ENCODE data around the gene ACCSL.
A peak's percentile ranks its signal among the peaks of the same experiment; 100 is the strongest.

Gene ACCSL

DNA sequence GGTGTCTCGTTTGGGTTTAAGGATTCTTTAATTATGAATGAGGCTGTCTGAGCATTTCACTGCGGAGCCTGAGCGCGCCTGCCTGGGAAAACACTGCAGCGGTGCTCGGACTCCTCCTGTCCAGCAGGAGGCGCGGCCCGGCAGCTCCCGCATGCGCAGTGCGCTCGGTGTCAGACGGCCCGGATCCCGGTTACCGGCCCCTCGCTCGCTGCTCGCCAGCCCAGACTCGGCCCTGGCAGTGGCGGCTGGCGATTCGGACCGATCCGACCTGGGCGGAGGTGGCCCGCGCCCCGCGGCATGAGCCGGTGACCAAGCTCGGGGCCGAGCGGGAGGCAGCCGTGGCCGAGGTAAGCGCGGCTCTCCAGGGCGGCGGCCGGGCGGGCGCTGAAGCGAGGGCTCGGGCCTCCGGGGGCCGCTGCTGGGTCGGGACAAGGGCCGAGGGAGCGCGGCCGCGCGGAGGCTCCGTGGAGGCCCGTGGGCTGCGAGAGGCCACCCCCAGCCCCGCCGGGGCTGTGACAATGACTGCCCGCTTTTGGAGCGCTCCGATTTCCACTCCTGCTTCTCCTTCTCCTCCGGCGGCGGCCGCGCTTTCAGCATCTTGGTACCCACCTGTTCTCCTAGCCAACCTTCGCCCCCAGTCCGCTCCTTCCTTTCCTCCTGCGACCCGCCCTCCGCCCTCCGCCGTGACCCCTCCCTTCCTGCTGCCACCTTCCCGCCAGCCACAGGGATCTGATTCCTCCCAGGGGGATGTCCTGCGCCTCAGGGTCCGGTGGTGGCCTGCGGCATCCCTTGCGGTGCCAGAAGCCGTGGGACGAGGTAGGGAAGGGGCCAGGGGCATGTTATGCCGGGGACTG, 48.0 kb downstream of the ACCSL start, which contains the start of gene EXT2:
Gene EXT2 (plus strand): TSS at position 173 of the 854 bp plus-strand sequence. CDS start 12,035 bp downstream, outside the sequence.
- Histone ChIP-seq H3K27ac (ENCODE audit: low read depth, low read length) (peak within 1 kb of the TSS; percentile 68), H3K36me3 (ENCODE audit: control insufficient read depth, insufficient read depth, low read length) (no peaks in the 10 kb centered on the region), H3K27me3 (ENCODE audit: control insufficient read depth, insufficient read depth, low read length) (no peaks in the 10 kb centered on the region), H3K4me3 (ENCODE audit: low read length) (peak within 1 kb of the TSS; percentile 87), H3K4me1 (ENCODE audit: control insufficient read depth, insufficient read depth, low read length) (peaks cover 7% of the 10 kb centered on the region), H3K9ac (ENCODE audit: low read length) (peak within 1 kb of the TSS; percentile 72)

- no peaks in the 10 kb centered on the region for H3K27me3 ChIP-seq (ENCODE audit: control insufficient read depth, insufficient read depth, low read length)
- no peaks in the 10 kb centered on the region for H3K36me3 ChIP-seq (ENCODE audit: control insufficient read depth, insufficient read depth, low read length)
- peaks cover 7% of the 10 kb centered on the region for H3K4me1 ChIP-seq (ENCODE audit: control insufficient read depth, insufficient read depth, low read length)
- H3K4me3 ChIP-seq (ENCODE audit: low read length): peak overlapping the region; percentile 87
- H3K27ac ChIP-seq (ENCODE audit: low read depth, low read length): no peak overlapping the region
- peak overlapping the region; percentile 72 for H3K9ac ChIP-seq (ENCODE audit: low read length)
Measured at GRCh38 chr11:44096360-44097185, 48.8 kb downstream of the ACCSL start.

DNA sequence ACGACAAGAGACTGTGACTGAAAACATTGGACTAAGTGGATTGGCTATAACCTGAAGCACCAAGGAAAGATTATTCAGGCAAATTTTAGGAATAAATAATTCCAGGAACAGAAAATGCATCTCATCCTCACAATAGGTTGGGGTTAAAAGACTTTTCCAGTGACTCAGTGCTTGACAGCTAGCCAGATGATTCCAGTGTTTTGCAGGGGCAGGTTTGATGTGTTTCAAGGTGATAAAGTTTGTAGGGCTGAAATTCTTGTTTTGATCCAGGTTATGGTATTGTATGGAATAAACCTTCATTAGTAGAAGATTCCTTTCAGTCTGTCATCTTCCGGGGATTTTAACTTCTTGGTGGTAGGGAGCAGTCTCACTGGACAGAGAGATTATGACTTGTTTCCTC, 50.0 kb downstream of the ACCSL start:
- Histone ChIP-seq H3K9ac (ENCODE audit: low read length) (no peak overlapping the region), H3K4me1 (ENCODE audit: control insufficient read depth, insufficient read depth, low read length) (peaks cover 7% of the 10 kb centered on the region), H3K36me3 (ENCODE audit: control insufficient read depth, insufficient read depth, low read length) (no peaks in the 10 kb centered on the region), H3K27ac (ENCODE audit: low read depth, low read length) (no peak overlapping the region), H3K4me3 (ENCODE audit: low read length) (no peak overlapping the region), H3K27me3 (ENCODE audit: control insufficient read depth, insufficient read depth, low read length) (no peaks in the 10 kb centered on the region)

- Histone ChIP-seq H3K27ac (ENCODE audit: low read depth, low read length) (no peak overlapping the region), H3K9ac (ENCODE audit: low read length) (no peak overlapping the region), H3K27me3 (ENCODE audit: control insufficient read depth, insufficient read depth, low read length) (no peaks in the 10 kb centered on the region), H3K36me3 (ENCODE audit: control insufficient read depth, insufficient read depth, low read length) (peaks cover 2% of the 10 kb centered on the region), H3K4me1 (ENCODE audit: control insufficient read depth, insufficient read depth, low read length) (peaks cover 7% of the 10 kb centered on the region), H3K4me3 (ENCODE audit: low read length) (no peak overlapping the region)
Measured at GRCh38 chr11:44101098-44101497, 53.3 kb downstream of the ACCSL start.

DNA sequence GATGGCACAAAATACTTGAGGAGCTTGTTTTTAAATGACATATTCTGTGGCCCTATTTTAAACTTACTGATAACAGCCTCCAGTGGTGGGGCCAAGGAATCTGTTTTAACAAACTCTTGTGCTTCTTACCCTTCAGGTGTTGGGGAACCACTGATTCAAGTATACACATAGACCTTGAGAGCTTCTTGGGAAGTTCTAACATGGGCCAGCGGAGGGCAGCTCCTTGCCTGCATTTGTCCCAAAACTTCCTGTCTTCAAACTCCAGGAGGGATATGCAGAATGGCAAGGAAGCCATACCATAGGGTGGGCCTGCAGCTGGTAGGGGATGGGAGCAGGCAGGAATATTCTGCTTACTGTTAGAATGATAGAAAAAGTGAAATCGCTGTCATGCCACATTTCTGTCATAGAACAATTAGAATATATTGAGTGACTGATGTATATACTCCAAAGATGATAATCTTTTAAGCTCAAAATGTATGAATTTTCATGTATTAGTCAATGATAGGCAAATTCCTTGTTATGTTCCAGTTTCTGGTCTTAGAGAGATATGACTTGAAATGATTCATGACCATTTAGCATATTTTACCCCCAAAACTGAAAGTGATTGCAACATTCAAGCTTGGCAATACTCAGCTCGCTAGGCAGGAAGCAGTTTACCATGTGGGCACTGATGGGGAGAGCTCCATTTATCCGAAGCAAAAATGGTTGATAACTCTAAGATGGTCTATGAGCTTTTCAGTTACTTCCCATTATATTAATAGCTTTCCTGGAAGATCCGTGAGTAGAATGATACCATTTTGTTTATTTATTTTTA, 56.9 kb downstream of the ACCSL start:
- H3K4me1 ChIP-seq (ENCODE audit: control insufficient read depth, insufficient read depth, low read length): no peaks in the 10 kb centered on the region
- H3K9ac ChIP-seq (ENCODE audit: low read length): no peak overlapping the region
- H3K36me3 ChIP-seq (ENCODE audit: control insufficient read depth, insufficient read depth, low read length): peaks cover 17% of the 10 kb centered on the region
- no peak overlapping the region for H3K27ac ChIP-seq (ENCODE audit: low read depth, low read length)
- H3K27me3 ChIP-seq (ENCODE audit: control insufficient read depth, insufficient read depth, low read length): no peaks in the 10 kb centered on the region
- H3K4me3 ChIP-seq (ENCODE audit: low read length): no peak overlapping the region

GRCh38 chr11:44108260-44108659, 60.5 kb downstream of the ACCSL start:
- Histone ChIP-seq H3K27ac (ENCODE audit: low read depth, low read length) (no peak overlapping the region), H3K9ac (ENCODE audit: low read length) (no peak overlapping the region), H3K36me3 (ENCODE audit: control insufficient read depth, insufficient read depth, low read length) (peaks cover 21% of the 10 kb centered on the region), H3K4me1 (ENCODE audit: control insufficient read depth, insufficient read depth, low read length) (peaks cover 3% of the 10 kb centered on the region), H3K27me3 (ENCODE audit: control insufficient read depth, insufficient read depth, low read length) (no peaks in the 10 kb centered on the region), H3K4me3 (ENCODE audit: low read length) (no peak overlapping the region)

Measured in rectal smooth muscle tissue (tissue), 1 donor.